Left lobe of liver (tissue), 2 donors: ENCODE data around the gene INVS. TPM values are rescaled to one million over a fixed set of nuclear protein-coding genes. Genes with fewer than 3 reads are reported as not detected.
"Not testable (repeated sequence)": the region's sequence is repeated elsewhere in the genome, so short reads cannot be mapped to it uniquely, and the experiment has no call there.

Experiments
- ATAC-seq: fragments of 200-7000 bp; cut with Tn5 transposase; one replicate; pipeline ENCODE4 v1.9.1; 2020; ENCODE audit warnings: mild to moderate bottlenecking, moderate library complexity
- DNase-seq: peaks from one replicate; pipeline ENCODE4 v3.0.0-alpha.2; 2020; ENCODE audit warnings: low spot score
- total RNA-seq: library from RNA; stranded (reverse); gene quantifications from one replicate; pipeline ENCODE4 v1.2.1, GENCODE V29; 2021
- donor health status: DM: no; HTN: no; CAD: no; lungs with moderate emphysema.
- donor health status: DM: no; HTN: yes; CAD: no.

INVS gene
- total RNA-seq, 1 donor from 2014 or later, result 16.1 TPM

GRCh38 chr9:100308965-100309564 is 210.0 kb downstream of the INVS start:
- ATAC-seq (peak; percentile 70), DNase-seq (no peak)

DNA sequence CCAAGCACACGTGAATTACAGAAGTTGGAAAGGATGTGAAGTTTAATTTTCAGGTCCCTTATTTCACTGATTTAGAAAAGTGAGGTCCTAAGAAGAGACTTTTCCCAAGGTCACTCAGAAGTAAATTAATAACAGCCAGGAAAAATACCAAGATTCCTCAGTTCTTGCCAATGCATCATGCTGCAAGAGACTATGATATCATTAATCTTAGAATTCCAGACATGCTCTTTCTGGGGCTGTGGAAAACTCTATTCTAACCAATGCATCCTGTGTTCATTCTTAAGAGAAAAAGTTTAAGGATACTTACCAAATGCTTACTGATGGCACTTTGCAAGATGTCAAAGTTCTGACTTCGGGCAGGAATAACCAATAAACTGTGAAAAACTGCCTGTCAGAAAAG is 210.9 kb downstream of the INVS start:
- DNase-seq (no peak), ATAC-seq (no peak)

DNA sequence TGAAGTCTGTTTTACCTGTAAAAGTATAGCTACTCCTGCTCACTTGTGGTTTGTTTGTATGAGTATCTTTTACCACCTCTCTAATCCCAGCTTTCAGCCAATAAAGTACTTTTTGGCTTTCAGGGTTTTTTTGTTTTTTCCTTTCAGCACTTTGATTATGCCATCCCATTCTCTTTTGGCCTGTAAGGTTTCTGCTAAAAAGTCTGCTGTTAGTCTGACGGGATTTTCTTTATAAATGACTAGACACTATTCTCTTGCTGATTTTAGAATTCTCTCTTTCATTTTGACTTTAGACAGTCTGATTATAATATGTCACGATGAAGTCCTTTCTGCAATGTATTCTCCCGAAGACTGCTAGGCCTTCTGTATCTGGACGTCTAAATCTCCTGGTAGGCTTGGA is 216.5 kb downstream of the INVS start:
- no peak for ATAC-seq
- DNase-seq, result no peak

GRCh38 chr9:100317706-100318105 is 218.7 kb downstream of the INVS start:
- no peak for DNase-seq
- ATAC-seq, result no peak

- DNase-seq, result no peak
- ATAC-seq, result peak; percentile 72
Observed at GRCh38 chr9:100322954-100323536, 224.0 kb downstream of the INVS start.

DNA sequence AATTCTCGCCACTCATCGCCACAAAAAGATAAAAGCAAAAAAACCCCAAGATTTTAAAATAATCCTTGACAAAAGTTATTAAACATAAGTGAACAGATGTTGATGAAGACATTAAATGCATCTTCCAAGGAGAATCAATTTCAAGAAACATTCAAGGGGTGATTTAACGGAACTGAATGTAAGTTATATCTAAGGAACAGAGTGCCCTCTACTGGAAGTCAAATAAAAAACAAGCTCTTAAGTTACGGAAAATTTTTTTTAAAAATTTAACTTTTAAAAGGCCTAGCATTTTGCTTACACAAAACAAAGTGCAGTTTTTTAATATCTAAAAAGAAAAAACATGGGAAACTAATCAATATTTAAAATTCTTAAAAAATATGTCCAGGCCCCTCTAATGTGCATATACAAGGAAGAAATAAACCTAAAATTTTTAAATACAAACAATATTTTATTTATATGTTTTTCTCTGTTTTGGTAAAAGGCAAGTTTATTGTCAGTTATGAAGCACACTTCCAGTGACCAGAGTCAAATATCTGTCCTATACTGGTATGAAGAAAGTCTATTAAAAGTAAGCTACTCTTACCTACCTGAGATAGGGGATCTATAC is 225.7 kb downstream of the INVS start:
- ATAC-seq, result peak; percentile 39
- DNase-seq, result no peak

- not testable (repeated sequence) for DNase-seq, ATAC-seq
Observed at GRCh38 chr9:100338736-100339135, 239.7 kb downstream of the INVS start.

GRCh38 chr9:100340224-100340623 is 241.2 kb downstream of the INVS start:
- DNase-seq (no peak), ATAC-seq (no peak)

GRCh38 chr9:100341889-100342288 is 242.8 kb downstream of the INVS start:
- ATAC-seq (no peak), DNase-seq (no peak)

DNA sequence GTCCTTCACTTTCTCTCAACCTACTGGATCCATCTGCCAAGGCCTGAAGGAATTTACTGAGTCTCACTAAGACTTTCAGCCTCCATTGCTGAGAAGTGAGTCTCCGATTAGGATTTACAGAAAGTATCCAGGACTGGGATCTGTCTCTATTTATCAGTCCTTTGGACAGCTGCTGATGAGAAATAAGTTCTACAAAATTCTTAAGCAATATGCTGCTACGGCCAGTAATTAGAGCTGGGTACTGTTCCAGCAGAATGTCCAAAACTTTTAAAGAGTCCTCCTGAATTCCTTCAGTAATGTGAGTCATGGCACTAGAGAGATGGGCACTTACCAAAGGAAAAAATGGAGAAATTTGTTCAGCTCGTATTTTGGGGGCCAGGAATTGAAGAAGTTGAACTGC is 247.8 kb downstream of the INVS start:
- ATAC-seq (no peak), DNase-seq (no peak)

DNA sequence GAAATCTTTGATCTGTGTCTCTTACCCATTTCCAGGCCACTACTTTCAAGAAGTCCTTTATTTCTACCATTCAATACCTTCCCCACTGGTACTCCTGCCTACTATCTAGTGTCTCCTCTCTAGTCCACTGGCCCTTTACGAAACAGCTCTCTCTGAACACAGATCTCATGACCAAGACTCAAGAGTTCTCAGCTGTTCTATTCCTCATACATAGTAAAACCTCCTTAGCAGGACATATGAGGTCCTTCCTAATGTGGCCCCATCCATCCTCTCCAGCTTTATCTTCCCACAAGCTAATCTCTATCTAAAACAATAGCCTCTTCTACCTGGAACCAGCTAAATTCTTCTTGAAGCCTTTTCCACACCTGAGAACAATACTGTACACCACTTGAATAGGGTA is 251.1 kb downstream of the INVS start:
- no peak for DNase-seq
- no peak for ATAC-seq

Other genes starting within 250 kb of the INVS start
- gene STX17, start 192.6 kb upstream of the INVS start, total RNA-seq, result 25.8 TPM
- 16.0 TPM for gene ERP44, start 243 bp upstream of the INVS start, total RNA-seq